Pons (tissue), 1 donor: ENCODE data around the gene PLB1.

Experiments used
- DNase-seq: peaks from one replicate; pipeline ENCODE4 v3.0.0-alpha.2; 2016; ENCODE audit warnings: low spot score

PLB1 gene

GRCh38 chr2:28591711-28592335 is 96.0 kb downstream of the PLB1 start:
- DNase-seq: no peak

GRCh38 chr2:28592481-28592880 is 96.6 kb downstream of the PLB1 start:
- no peak for DNase-seq

DNA sequence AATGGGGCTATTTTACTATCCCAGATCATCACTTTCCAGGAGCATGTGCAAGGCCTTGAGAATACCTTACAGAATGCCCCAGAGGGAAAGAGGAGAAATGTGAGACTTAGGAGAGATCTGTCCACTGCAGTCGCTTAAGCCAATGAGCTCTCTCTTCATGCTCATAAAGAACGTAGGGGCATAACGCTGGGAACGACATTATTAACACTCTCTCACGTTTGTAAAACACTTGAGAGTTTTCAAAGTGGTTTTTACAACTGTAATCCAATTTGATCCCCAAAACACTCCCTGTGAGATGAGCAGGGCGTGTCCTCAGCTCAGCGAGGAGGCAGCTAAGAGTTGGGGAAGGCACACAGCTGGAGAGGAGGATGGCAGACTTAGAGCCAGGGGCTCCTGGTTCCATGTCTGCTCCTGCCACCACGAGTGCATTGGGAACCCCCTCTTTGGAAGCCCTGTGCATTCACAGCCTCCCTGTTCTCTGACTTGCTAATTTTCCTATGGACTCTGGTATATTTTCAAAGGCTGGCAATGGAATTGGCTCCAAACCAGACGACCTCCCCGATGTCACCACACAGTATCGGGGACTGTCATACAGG is 97.4 kb downstream of the PLB1 start:
- DNase-seq: no peak

GRCh38 chr2:28594000-28594331 is 98.1 kb downstream of the PLB1 start:
- DNase-seq: no peak

GRCh38 chr2:28594332-28595108 is 98.7 kb downstream of the PLB1 start:
- peak; percentile 83 for DNase-seq

DNA sequence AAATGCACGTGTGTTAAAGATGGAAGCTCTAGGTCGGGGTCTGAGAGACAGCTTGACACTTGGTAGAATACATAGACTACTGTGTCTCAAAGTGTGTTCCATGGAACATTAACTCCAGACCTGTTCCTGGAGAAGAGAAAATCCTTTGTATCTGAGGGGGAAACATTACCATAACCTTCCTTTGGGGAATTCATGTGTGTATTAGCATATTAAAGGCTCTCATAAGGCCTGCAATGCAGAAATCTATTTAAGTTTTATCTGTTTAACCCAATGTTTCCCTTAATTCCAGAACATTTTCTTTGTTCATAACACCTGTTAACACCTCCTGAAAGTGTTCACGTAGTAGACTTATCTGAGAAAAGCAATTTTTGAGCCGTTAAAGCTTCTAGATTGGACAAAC is 99.5 kb downstream of the PLB1 start:
- no peak for DNase-seq

DNA sequence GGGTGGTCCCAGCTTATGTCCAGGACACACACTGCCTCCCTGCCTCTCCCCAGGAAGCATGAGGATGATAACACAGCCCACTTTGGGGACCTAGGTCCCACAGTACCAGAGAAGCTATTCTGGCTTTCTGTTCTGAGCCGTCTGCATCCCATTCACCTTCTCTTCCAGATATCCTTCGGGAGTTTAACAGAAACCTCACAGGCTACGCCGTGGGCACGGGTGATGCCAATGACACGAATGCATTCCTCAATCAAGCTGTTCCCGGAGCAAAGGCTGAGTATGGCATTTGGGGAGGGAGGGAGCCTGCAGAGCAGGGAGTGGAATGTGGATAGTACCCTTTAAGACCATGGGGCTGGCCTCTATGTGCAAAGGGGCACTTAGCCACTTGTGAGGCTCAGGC is 102.6 kb downstream of the PLB1 start:
- DNase-seq: no peak

DNA sequence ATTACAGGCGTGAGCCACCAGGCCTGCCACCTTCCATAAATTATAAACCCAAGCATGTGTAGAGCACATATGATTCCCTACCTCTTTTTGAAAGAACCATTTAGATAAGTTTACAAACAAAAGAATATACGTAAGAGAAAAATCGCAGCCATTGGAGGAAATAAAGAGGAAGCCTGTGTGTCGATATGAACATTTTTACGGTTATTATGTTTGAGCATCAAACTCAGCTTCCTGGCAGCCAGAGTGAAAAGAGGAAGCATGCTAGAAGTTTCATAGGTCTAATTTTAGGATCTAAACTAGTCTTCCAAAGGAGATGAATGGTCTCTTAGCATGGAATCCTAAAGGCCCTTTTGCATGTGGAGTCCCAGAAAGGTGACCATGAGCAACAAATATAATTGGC is 104.3 kb downstream of the PLB1 start:
- DNase-seq: no peak

- DNase-seq: peak; percentile 48
Measured at GRCh38 chr2:28601616-28602015, 105.8 kb downstream of the PLB1 start.

GRCh38 chr2:28602136-28602660 is 106.3 kb downstream of the PLB1 start:
- DNase-seq: no peak

DNA sequence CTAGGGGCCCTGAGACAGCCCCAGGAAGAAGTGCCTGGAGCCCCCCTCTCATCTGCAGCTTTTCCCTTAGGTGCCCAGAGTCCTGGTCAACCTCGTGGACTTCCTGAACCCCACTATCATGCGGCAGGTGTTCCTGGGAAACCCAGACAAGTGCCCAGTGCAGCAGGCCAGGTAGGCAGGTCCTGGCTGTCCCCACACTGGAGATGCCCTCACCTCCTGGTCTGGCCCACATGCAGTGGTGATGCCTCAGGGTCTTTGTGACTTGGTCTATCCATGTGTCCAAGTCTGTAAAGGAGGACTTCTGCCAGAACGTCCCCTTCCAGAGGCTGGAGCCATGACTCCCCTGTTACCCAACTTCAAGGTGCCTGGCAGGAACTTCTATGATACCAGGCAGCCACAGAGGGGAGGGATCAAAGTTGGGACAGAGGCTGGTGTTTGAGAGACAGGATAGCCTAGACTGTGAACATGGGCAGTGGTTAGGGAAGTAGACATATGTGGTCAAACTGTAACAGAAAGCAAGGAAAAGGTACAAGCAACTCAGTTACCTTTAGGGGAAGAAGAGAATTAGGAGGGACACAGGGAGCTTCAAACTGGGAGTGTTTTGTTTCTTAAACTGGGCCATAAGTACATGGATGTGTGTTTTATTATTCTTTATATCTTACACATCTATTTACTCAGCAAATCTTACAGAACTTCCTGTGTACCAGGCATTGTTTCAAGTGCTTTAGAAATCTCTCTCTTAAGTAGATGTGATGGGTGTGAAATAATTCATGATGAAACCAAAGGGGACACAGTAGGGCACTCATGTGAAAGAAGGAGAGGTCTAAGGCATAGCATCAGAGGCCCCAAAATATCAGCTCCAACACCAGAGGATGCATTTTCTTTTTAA is 107.1 kb downstream of the PLB1 start:
- DNase-seq: no peak

DNA sequence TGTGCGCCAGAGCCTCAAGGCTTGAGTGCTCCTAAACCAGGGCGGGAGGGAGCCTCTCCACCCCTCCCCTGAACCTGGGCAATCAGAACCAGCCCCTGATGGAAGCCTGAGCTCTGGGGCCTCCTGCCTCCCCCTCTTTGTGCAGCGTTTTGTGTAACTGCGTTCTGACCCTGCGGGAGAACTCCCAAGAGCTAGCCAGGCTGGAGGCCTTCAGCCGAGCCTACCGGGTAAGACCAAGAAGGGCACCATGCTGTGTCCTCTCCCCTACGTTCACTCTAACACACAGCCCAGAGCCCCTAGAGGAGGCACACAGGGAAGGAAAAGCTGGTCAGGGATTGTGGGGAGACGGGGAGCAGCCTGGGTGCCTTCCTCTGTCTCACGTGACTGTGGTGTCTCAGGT is 108.0 kb downstream of the PLB1 start:
- DNase-seq: no peak

GRCh38 chr2:28604284-28604843 is 108.5 kb downstream of the PLB1 start:
- DNase-seq: no peak

DNA sequence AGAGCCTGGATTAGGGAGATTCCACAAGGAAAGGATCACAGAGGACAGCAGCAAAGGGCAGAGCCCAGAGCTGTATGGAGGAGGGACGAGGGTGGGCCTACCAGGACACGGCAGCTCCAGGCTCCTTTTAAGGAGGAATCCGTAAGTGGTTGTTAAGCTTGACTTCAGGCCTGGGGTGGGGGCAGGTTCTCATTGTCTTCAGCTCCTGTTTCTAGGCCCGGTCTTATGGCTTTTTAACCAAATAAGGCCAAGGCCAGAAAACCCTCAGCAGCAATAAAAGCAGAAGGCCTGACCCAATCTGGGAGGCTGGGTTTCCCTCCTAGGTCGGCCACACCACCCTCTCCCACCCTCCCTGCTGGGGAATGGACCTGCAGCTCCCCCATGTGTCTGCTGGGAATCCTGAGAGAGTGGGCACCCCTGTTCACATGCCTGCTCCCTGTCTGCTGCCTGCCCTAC is 111.2 kb downstream of the PLB1 start:
- no peak for DNase-seq

- DNase-seq: no peak
Measured at GRCh38 chr2:28607730-28608499, 112.1 kb downstream of the PLB1 start.

GRCh38 chr2:28608500-28609424 is 112.9 kb downstream of the PLB1 start:
- DNase-seq: no peak

- no peak for DNase-seq
Measured at GRCh38 chr2:28610583-28611201, 114.8 kb downstream of the PLB1 start.

DNA sequence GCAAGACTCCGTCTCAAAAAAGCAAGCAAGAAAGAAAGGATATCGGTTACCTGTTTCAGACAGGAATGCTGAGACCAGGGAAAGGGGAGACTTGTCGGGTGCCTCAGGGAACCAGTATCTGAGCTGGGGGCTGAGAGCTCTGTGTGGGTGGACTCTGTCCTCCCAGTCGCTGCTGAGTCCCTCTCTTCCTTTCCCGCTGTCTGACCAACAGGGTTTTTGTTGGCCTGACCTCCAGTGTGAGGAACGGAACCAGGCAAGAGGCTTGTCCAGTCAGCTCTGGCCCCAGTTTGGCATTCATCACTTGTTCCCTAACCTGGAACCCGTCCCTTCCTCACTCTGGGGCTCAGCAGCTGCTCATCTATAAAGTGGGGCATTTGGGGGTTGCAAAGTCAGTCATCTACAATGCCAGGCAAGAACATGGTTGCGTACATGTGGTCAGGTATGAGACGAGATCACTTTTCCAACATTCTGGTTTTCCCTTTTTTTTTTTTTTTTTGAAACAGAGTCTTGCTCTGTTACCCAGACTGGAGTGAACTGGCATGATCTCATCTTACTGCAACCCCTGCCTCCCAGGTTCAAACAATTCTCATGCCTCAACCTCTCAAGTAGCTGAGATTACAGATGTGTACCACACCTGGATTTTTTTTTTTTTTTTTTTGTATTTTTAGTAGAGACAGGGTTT is 116.4 kb downstream of the PLB1 start:
- DNase-seq: no peak

DNA sequence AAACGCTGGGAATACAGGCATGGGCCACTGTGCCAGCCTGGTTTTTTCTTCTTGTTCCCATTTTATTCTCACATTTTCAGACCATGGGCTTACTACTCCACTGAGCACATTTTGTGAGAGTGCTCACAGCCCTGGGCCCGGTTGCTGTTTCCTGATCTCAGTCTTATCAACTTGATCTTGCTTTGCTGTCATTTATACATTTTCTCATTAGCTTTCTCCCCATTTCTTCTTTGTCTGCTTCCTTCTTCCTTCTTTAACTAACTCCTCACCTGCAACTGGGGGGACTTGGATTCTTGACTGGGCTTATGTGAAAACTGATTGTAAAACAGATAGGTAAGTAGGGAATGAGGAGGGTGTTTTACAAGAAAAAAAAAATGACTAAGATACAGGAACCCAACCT is 117.3 kb downstream of the PLB1 start:
- DNase-seq: no peak
